Progenitor cell of endocrine pancreas (in vitro differentiated cells): Measurements from ENCODE around the gene APBA3. TPM values are rescaled to one million over a fixed set of nuclear protein-coding genes. Genes with fewer than 3 reads are reported as not detected.
"Not testable (repeated sequence)": the region's sequence is repeated elsewhere in the genome, so short reads cannot be mapped to it uniquely, and the experiment has no call there.

Experiments
- DNase-seq: peaks from one replicate; pipeline ENCODE4 v3.0.0; 2021; ENCODE audit warnings: low spot score; ENCODE audit not compliant: unreplicated experiment
- H3K27ac Mint-ChIP-seq: 2 replicates; pipeline ENCODE4 v1.8.0; 2021; ENCODE audit warnings: mild to moderate bottlenecking, moderate library complexity, mixed read lengths
- H3K27me3 Mint-ChIP-seq: 2 replicates; pipeline ENCODE4 v1.8.0; 2021; ENCODE audit warnings: mixed read lengths
- H3K36me3 Mint-ChIP-seq: 2 replicates; pipeline ENCODE4 v1.8.0; 2022; ENCODE audit warnings: mixed read lengths; ENCODE audit not compliant: insufficient read depth
- H3K4me1 Mint-ChIP-seq: 2 replicates; pipeline ENCODE4 v1.8.0; 2021; ENCODE audit warnings: low read depth, mixed read lengths
- H3K4me3 Mint-ChIP-seq: 2 replicates; pipeline ENCODE4 v1.8.0; 2021; ENCODE audit warnings: low read depth, mild to moderate bottlenecking, moderate library complexity, mixed read lengths
- H3K9me3 Mint-ChIP-seq: 2 replicates; pipeline ENCODE4 v1.8.0; 2021; ENCODE audit warnings: low read depth, mixed read lengths
- CTCF ChIP-seq: fragments of 200-600 bp; sonication (generic); IDR thresholded peaks from one replicate; pipeline ENCODE4 v1.5.0; 2021; ENCODE audit warnings: antibody characterized with exemption, mild to moderate bottlenecking; ENCODE audit not compliant: unreplicated experiment
- total RNA-seq: library from RNA; stranded (reverse); gene quantifications from 2 replicates; pipeline ENCODE4 v1.2.1, GENCODE V29; 2021

APBA3 gene
- total RNA-seq, 1 donor from 2014 or later = 31.4 TPM

GRCh38 chr19:3769494-3769893 lies 8.0 kb upstream of the APBA3 start:
- Mint-ChIP-seq H3K36me3 (peaks cover 4% of the 10 kb centered on the region), H3K27ac (no peak overlapping the region), H3K9me3 (no peaks in the 10 kb centered on the region), H3K4me1 (no peaks in the 10 kb centered on the region), H3K27me3 (no peaks in the 10 kb centered on the region), H3K4me3 (no peak overlapping the region)
- no peak for DNase-seq
- no peak for TF ChIP-seq CTCF

GRCh38 chr19:3768748-3769099 lies 7.2 kb upstream of the APBA3 start:
- no peak for TF ChIP-seq CTCF
- DNase-seq = no peak
- H3K36me3 Mint-ChIP-seq = peaks cover 4% of the 10 kb centered on the region
- H3K4me1 Mint-ChIP-seq = no peaks in the 10 kb centered on the region
- no peak overlapping the region for H3K27ac Mint-ChIP-seq
- no peak overlapping the region for H3K4me3 Mint-ChIP-seq
- H3K9me3 Mint-ChIP-seq = no peaks in the 10 kb centered on the region
- no peaks in the 10 kb centered on the region for H3K27me3 Mint-ChIP-seq

GRCh38 chr19:3768015-3768747 lies 6.7 kb upstream of the APBA3 start:
- no peaks in the 10 kb centered on the region for H3K9me3 Mint-ChIP-seq
- DNase-seq = no peak
- TF ChIP-seq CTCF = no peak
- H3K36me3 Mint-ChIP-seq = peaks cover 4% of the 10 kb centered on the region
- no peaks in the 10 kb centered on the region for H3K4me1 Mint-ChIP-seq
- no peak overlapping the region for H3K4me3 Mint-ChIP-seq
- no peaks in the 10 kb centered on the region for H3K27me3 Mint-ChIP-seq
- no peak overlapping the region for H3K27ac Mint-ChIP-seq

GRCh38 chr19:3767050-3767449 lies 5.6 kb upstream of the APBA3 start:
- Mint-ChIP-seq H3K27ac (no peak overlapping the region), H3K4me3 (no peak overlapping the region), H3K27me3 (no peaks in the 10 kb centered on the region), H3K4me1 (peaks cover 3% of the 10 kb centered on the region), H3K9me3 (no peaks in the 10 kb centered on the region), H3K36me3 (peaks cover 4% of the 10 kb centered on the region)
- DNase-seq = no peak
- TF ChIP-seq CTCF = no peak

GRCh38 chr19:3766520-3766919 lies 5.0 kb upstream of the APBA3 start:
- Mint-ChIP-seq H3K27me3 (no peaks in the 10 kb centered on the region), H3K4me1 (peaks cover 3% of the 10 kb centered on the region), H3K4me3 (no peak overlapping the region), H3K36me3 (peaks cover 4% of the 10 kb centered on the region), H3K27ac (no peak overlapping the region), H3K9me3 (no peaks in the 10 kb centered on the region)
- TF ChIP-seq CTCF = no peak
- DNase-seq = no peak

- H3K4me1 Mint-ChIP-seq, H3K4me3 Mint-ChIP-seq, H3K27ac Mint-ChIP-seq, DNase-seq, H3K27me3 Mint-ChIP-seq, H3K9me3 Mint-ChIP-seq, H3K36me3 Mint-ChIP-seq: not testable (repeated sequence)
Measured at GRCh38 chr19:3765757-3766156, 4.3 kb upstream of the APBA3 start.
